DND-41 (cell line): ENCODE results near the gene TENT5C.

Experiments
- ATAC-seq: fragments of 200-7000 bp; cut with Tn5 transposase; 3 replicates; pipeline ENCODE4 v1.9.1; 2021; ENCODE audit warnings: low read depth; ENCODE audit not compliant: insufficient read depth
- DNase-seq: peaks from one replicate; pipeline ENCODE4 v3.0.0-alpha.2; 2020
- H2AFZ ChIP-seq: 2 replicates; pipeline ENCODE4 v1.6.0; 2012; ENCODE audit warnings: low read depth, low read length
- H3K27ac ChIP-seq: 2 replicates; pipeline ENCODE4 v1.5.1; 2012; ENCODE audit warnings: low read length, inconsistent platforms
- H3K27me3 ChIP-seq: fragments of 200-600 bp; sonication (generic); 2 replicates; pipeline ENCODE4 v1.6.0; 2012; ENCODE audit warnings: low read length, mild to moderate bottlenecking, inconsistent platforms; ENCODE audit not compliant: insufficient read depth, poor library complexity
- H3K36me3 ChIP-seq: 2 replicates; pipeline ENCODE4 v1.5.1; 2012; ENCODE audit warnings: low read length, inconsistent platforms; ENCODE audit not compliant: insufficient read depth
- H3K4me1 ChIP-seq: 2 replicates; pipeline ENCODE4 v1.5.1; 2012; ENCODE audit warnings: mild to moderate bottlenecking, low read length; ENCODE audit not compliant: insufficient read depth
- H3K4me2 ChIP-seq: 2 replicates; pipeline ENCODE4 v1.6.0; 2012; ENCODE audit warnings: mild to moderate bottlenecking, moderate library complexity, low read length, inconsistent platforms; ENCODE audit not compliant: insufficient read depth
- H3K4me3 ChIP-seq, 2 experiments: fragments of 200-600 bp in 1 of 2; shearing (Covaris generic) in 1 of 2; 2 replicates each; pipeline ENCODE4 v1.5.1; 2012 to 2016; ENCODE audit warnings: inconsistent platforms in 2 of 2, low read length in 2 of 2, mild to moderate bottlenecking in 2 of 2, low read depth in 1 of 2, moderate library complexity in 1 of 2
- H3K79me2 ChIP-seq: 2 replicates; pipeline ENCODE4 v1.6.0; 2012; ENCODE audit warnings: low read length, inconsistent platforms; ENCODE audit not compliant: insufficient read depth
- H3K9ac ChIP-seq: 2 replicates; pipeline ENCODE4 v1.6.0; 2012; ENCODE audit warnings: low read depth, mild to moderate bottlenecking, inconsistent platforms, low read length, moderate library complexity
- H3K9me3 ChIP-seq: 2 replicates; pipeline ENCODE4 v1.5.1; 2012; ENCODE audit warnings: low read length, moderate library complexity, mild to moderate bottlenecking, inconsistent platforms; ENCODE audit not compliant: insufficient read depth, severe bottlenecking
- H4K20me1 ChIP-seq: 2 replicates; pipeline ENCODE4 v1.6.0; 2012; ENCODE audit warnings: low read length; ENCODE audit not compliant: insufficient read depth
- EZH2 ChIP-seq: IDR thresholded peaks from 3 replicates; pipeline ENCODE4 v1.6.1; 2012; ENCODE audit warnings: borderline replicate concordance, low read depth, mild to moderate bottlenecking, moderate library complexity, low read length, inconsistent platforms; ENCODE audit not compliant: severe bottlenecking
- TF ChIP-seq, protein P1 (sequence below): IDR thresholded peaks from 2 replicates; pipeline ENCODE4 v1.5.1; 2012; ENCODE audit warnings: borderline replicate concordance, low read length, moderate library complexity, mild to moderate bottlenecking; ENCODE audit not compliant: poor library complexity, severe bottlenecking; ENCODE audit errors: extremely low read depth

Gene TENT5C

DNA sequence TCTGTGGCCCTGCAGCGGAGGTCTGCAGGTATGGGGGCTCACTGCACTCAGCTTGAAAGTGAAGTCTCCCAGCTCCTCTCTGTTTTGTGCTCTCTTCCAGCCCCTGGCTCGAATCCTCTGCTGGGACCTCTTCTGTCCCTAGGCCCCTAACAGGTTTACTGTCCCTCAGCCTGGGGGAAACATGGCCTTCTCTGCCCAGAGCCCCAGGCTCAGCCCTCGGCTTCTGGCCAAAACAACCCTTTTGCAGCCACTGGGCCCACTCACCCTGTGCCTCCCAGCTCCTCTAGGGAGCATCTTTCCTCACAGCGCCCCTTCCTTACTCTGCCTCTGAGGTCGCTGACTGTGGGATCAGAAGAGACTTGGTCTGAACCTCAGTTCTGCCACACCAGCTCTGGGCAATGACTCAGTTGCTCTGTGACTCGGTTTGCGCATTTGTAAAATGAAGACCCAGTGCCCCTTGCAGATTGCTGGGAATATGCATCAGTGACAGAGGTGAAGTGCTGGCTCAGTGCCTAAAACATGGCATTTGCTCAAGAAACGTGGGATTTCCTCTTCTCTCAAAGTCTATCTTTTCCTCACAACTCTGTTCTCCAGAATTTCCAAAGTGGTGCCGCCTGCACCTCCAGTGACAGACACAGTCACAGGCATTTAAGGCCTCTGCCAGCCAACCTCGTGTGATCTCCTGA is 26.5 kb upstream of the TENT5C start:
- TF ChIP-seq, protein P1, sequence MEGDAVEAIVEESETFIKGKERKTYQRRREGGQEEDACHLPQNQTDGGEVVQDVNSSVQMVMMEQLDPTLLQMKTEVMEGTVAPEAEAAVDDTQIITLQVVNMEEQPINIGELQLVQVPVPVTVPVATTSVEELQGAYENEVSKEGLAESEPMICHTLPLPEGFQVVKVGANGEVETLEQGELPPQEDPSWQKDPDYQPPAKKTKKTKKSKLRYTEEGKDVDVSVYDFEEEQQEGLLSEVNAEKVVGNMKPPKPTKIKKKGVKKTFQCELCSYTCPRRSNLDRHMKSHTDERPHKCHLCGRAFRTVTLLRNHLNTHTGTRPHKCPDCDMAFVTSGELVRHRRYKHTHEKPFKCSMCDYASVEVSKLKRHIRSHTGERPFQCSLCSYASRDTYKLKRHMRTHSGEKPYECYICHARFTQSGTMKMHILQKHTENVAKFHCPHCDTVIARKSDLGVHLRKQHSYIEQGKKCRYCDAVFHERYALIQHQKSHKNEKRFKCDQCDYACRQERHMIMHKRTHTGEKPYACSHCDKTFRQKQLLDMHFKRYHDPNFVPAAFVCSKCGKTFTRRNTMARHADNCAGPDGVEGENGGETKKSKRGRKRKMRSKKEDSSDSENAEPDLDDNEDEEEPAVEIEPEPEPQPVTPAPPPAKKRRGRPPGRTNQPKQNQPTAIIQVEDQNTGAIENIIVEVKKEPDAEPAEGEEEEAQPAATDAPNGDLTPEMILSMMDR: no peak
- no peak for TF ChIP-seq EZH2

GRCh38 chr1:117580436-117580835 is 25.4 kb upstream of the TENT5C start:
- Histone ChIP-seq H2AFZ (no peak overlapping the region), H3K36me3 (no peaks in the 10 kb centered on the region), H3K9ac (no peak overlapping the region), H3K27me3 (no peaks in the 10 kb centered on the region), H3K4me3 (no peak overlapping the region), H3K4me1 (no peaks in the 10 kb centered on the region), H3K9me3 (no peaks in the 10 kb centered on the region), H3K27ac (no peak overlapping the region), H3K4me2 (no peak overlapping the region), H4K20me1 (no peaks in the 10 kb centered on the region), H3K79me2 (no peaks in the 10 kb centered on the region)
- ATAC-seq (no peak), DNase-seq (no peak)
- TF ChIP-seq, protein P1: no peak
- TF ChIP-seq EZH2: no peak

More for the DNA sequence above, 26.5 kb upstream of the TENT5C start:
- Histone ChIP-seq H3K79me2 (no peaks in the 10 kb centered on the region), H3K36me3 (no peaks in the 10 kb centered on the region), H3K9me3 (no peaks in the 10 kb centered on the region), H3K9ac (no peak overlapping the region), H3K4me3 (no peak overlapping the region), H4K20me1 (no peaks in the 10 kb centered on the region), H2AFZ (no peak overlapping the region), H3K4me1 (no peaks in the 10 kb centered on the region), H3K27me3 (no peaks in the 10 kb centered on the region), H3K4me2 (no peak overlapping the region), H3K27ac (no peak overlapping the region)
- DNase-seq (no peak), ATAC-seq (no peak)

DNA sequence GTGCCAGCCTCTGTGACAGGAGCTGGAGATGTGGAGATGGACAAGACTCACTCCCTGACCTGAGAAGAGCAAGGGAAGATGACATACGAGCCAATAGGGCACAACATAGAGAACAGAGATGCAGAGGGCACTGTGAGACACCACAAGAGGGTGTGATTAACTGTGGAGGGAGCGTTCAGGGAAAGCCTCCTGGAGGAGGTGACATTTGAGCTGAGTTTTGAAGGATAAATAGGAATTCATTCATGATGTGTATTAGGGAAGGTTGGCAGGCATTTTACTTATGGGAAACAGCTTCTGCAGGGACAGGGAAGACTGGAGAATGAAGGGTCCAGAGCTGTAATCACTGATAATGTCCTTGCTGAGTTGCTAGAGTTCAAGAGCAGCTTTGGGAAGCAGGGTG is 25.0 kb upstream of the TENT5C start:
- no peak overlapping the region for H3K9ac ChIP-seq
- ATAC-seq (no peak), DNase-seq (no peak)
- no peak overlapping the region for H3K27ac ChIP-seq
- no peaks in the 10 kb centered on the region for H3K4me1 ChIP-seq
- H3K36me3 ChIP-seq: no peaks in the 10 kb centered on the region
- H3K4me2 ChIP-seq: no peak overlapping the region
- TF ChIP-seq EZH2: no peak
- TF ChIP-seq, protein P1: no peak
- no peak overlapping the region for H3K4me3 ChIP-seq
- no peaks in the 10 kb centered on the region for H3K9me3 ChIP-seq
- no peaks in the 10 kb centered on the region for H4K20me1 ChIP-seq
- no peaks in the 10 kb centered on the region for H3K27me3 ChIP-seq
- no peak overlapping the region for H2AFZ ChIP-seq
- no peaks in the 10 kb centered on the region for H3K79me2 ChIP-seq
